ACHN (cell line): ENCODE results near the gene SNORC.
A peak's percentile ranks its signal among the peaks of the same experiment; 100 is the strongest.
"Not testable (repeated sequence)": the region's sequence is repeated elsewhere in the genome, so short reads cannot be mapped to it uniquely, and the experiment has no call there.

ENCODE experiments used
- DNase-seq: peaks from one replicate; pipeline ENCODE4 v3.0.0-alpha.2; 2015
- in situ Hi-C: cut with HindIII; loops from 2 replicates; pipeline ENCODE4 v1.10.0; 2017; ENCODE audit warnings: low sequenced_read_pairs, low pct_ligation_motif_present, low pct_unique_long_range_greater_than_20kb

SNORC gene

GRCh38 chr2:232870018-232870765, at the start of gene SNORC:
Gene SNORC (plus strand): TSS chr2:232870264. CDS start chr2:232870342, 78 bp downstream.
- no peak for DNase-seq
- in situ Hi-C loops, result no loop called here

- DNase-seq, result no peak
- in situ Hi-C loops, result no loop called here
Measured at GRCh38 chr2:232829988-232830387, 40.1 kb upstream of the SNORC start.

- in situ Hi-C loops, result no loop called here
- peak; percentile 47 for DNase-seq
Measured at GRCh38 chr2:232831496-232831895, 38.6 kb upstream of the SNORC start.

DNA sequence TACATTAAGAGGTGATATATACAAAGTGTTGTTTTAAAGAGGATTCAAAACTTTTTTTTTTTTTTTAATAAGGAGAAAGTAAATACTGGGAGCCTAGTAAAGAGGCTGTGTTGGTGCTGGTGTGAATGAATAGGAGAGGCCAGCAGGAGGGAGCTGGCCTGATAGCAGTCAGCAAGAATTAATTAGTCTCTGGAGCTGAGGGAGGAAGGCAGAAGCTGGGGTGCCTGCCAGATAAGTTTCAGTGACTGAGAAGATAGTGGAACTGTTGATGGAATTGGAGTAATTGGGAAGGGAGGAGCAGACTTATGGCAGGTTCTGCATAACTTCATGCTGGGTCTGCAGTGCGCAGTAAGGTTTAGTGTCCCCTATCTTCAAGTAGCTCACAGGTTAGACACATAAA, 36.2 kb upstream of the SNORC start:
- no peak for DNase-seq
- in situ Hi-C loops, result no loop called here

GRCh38 chr2:232835687-232836208, 34.3 kb upstream of the SNORC start:
- in situ Hi-C loops, result no loop called here
- no peak for DNase-seq

DNA sequence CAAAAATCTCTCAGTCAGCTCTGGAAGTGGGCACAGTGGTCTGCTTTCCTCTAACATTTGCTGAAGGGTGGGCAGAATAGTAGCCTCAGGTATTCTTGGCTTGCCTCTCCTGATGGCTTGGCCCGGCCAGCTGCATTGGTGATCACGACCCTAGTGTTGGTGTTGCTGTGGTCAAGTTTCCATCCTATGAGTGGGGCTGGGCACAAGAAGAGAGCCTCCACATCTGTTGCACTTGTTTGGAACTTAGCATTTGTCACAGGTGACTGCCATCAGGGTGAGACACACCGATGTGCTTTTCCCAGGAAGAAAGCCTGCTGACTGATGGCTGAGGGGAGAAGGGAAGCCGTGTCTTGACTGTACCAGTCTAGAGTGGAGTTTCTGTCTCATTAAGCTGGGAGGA, 33.1 kb upstream of the SNORC start:
- in situ Hi-C loops, result no loop called here
- DNase-seq, result no peak

DNA sequence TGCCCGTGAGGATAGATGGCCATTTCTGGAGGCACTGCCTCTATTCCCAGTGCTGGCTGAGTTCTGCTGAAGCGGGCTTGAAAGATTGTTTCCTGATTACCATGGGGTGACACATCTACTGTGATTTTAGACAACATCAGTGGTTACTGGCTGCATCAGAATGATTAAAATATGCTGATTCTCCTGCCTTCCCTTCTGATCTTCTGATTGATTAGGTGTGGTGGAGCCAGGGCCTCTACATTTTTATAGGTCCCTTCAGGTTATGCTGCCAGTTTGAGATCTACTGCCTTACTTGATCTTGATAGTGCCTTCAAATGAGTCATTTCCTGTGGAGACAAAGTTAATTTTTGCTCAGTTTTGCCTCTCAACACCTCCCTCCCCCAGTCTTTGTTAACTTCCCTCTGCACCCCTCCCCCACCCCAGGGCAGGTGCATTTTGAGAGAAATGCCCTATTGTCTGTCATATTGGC, 31.6 kb upstream of the SNORC start:
- in situ Hi-C loops, result no loop called here

DNA sequence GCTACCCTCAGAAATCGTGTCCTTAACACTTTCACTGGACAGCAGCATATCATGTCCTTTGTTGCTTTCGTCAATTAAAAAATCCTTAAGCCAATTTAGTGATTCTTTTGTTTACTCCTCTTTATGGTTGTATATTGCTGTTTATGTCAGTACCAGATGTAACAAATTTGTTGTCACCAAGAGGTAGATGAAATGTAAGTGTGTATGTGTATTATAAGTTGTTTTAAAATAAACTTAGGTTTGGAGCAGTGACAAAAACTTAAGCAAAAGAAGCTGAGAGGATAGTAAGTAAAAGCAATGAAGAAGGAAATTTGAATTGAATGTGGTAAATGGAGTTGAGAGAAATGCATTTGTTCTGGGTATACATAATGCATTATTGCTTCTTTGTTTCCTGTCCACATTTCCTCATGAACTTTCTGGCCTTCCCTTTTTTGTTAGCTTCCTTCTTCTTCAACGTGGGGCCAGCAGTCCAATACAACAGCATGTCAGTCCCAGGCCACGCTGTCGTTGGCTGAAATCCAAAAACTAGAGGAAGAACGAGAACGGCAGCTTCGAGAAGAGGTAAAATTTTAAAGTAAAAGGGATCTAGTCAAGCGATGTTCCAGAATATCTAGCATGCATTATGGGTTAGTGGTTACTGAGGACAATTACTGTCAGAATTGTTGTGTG, 30.5 kb upstream of the SNORC start:
- in situ Hi-C loops, result no loop called here
- DNase-seq, result no peak

More for the DNA sequence above, 31.6 kb upstream of the SNORC start:
- peak; percentile 78 for DNase-seq

DNA sequence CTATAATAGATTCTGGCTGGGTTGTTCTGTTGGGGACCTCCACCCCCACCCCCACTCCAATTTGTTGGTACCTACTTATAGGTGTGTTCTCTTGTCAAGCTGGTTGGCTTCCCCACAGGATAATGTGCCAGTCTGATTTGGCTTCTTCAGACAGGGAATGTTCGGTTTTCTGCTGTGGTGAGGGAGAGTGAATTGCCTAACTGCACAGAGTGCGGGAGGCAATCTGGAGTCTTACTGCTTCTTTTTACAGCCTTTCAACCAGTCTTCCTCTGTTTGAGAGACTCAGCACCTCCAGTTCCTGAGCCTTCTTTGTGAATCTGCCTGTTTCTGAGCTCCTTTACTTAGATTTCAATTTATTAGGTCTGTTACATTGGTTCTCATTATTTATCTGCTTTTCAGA, 27.4 kb upstream of the SNORC start:
- in situ Hi-C loops, result no loop called here
- DNase-seq, result no peak

- no peak for DNase-seq
- in situ Hi-C loops, result no loop called here
Measured at GRCh38 chr2:232843834-232844233, 26.2 kb upstream of the SNORC start.

DNA sequence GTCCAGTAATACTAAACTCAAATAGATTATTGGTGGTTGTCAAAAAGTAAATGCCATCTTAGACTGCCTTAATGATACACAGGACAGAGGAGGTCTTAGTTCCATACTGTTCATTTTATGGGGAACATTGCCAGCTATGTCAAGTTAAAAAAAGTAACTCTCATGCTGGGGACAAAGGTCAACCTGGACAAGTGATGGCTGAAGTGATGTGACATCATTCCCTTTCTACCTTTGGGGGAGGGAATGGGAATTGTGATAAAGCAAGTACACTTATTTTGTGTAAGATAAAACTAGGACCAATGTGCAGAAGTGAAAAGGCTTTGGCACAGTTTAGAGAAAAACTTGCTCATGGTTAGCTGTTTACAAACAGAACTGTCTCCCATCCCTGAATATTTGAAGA, 24.0 kb upstream of the SNORC start:
- no peak for DNase-seq
- in situ Hi-C loops, result no loop called here

DNA sequence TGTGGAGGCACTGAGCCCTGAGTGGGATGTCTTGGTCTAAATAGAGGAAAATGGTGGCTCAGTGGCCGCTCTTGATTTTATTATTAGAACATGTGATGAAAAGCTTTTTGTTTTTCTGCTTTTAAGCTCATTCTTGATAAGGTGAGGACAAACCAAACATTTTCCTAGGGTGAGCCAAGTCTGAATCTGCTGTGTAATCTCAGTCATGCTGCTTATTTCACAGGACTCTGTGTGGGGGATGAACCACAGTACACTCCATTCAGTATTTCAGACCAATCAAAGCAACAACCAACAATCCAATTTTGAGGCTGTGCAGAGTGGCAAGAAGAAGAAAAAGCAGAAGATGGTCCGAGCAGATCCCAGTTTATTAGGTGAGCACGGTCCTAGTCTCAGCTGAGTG, 20.0 kb upstream of the SNORC start:
- no peak for DNase-seq
- in situ Hi-C loops, result no loop called here

DNA sequence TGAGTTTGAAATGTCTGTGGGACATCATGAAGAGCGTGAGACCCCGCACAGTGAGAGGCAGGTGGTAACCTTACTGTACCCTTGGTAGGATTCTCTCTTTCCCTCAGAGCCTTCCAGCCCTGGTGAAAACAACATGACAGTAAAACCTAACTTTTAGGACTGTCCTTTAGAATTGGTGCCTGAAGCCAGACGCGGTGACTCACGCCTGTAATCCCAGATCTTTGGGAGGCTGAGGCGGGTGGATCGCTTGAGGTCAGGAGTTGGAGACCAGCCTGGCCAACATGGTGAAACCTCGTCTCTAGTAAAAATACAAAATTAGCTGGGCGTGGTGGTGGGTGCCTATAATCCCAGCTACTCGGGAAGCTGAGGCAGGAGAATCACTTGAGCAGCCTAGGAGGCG, 18.0 kb upstream of the SNORC start:
- in situ Hi-C loops, DNase-seq: not testable (repeated sequence)

DNA sequence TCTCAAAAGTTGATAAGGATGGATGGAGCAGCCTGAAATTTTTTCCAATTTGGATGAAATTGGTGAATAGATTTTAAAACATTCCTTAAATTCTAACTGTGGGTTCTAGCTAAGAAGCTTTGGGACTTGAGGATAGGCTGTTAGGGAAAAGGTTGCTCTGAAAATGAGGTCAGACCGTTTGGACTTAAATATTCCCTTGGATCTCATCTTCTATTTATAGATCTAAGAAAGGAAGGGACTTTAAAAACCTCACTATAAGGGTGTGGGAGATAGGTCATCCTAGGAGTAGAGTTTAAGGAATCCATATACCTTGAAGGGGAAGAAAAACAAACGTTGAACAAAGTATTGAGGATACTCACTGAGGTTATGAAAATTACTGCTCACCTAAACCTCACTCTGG, 17.4 kb upstream of the SNORC start:
- in situ Hi-C loops, result no loop called here
- DNase-seq, result no peak

DNA sequence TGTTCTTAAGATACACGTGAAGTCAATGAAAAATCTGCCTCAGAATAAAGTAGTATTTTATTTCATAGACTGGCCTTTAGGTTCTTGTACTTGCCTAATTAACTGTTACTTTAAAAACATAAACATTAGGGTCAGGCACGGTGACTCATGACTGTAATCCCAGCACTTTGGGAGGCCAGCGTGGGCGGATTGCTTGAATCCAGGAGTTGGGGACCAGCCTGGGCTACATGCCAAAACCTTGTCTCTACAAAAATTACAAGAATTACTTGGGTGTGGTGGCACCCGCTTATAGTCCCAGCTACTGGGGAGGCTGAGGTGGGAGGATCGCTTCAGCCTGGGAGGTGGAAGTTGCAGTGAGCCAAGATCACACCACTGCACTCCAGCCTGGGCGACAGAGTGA, 16.0 kb upstream of the SNORC start:
- peak; percentile 8 for DNase-seq
- in situ Hi-C loops, result no loop called here

- in situ Hi-C loops, result no loop called here
- peak; percentile 86 for DNase-seq
Measured at GRCh38 chr2:232857158-232857563, 12.9 kb upstream of the SNORC start.

DNA sequence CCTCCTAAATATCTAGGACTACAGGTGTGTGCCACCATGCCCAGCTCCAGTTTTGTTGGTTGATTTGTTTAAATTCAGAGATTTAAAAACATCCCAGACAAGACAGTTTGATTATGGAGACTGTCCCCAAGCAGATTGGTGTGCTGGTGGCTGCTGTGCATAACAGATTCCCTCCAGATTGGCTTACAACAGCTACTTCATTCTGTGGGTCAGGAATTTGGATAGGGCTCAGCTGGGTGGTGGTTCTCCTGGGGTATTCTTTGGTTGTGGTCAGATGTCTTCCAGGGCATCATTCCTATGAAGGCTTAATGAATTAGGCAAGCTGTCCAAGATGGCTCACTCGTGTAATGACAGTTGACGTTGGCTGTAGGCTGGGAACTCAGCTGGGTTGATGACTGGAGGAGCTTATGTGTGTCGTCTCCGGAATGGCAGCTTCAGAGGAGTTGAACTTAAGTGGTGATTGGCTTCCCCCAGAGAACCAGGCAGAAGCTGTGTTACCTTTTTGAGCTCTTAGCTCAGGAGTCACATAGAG, 10.6 kb upstream of the SNORC start:
- DNase-seq, result no peak
- in situ Hi-C loops, result no loop called here

DNA sequence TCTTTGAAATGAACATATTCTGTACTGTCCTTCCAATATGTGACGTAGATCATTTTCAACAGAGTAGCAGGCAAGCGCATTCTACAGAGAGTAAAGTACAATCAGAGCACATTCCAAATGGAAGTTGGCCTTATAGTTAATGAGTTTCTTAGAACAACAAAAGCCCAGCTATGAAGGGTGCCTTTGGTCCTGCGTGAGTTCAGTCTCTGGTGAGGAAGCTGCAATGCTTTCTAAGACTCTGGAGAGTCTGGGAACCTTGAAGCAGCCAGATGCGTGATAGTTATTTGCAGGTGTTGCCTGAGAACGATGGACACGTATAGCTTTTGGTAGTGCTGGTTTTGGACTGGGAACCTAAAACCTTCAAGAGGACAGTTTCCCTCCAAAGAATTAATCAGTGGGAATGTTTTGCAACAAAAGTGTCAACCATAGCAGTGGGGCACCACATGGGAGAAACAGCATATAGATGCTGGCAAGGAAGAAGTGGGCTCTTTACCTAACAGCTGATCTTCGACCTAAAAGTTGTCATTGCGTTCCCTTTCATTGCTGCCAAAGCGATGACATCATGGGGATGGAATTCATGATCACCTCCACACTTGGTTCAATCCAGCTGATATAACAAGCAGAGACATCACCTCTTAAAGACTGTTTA, 9.3 kb upstream of the SNORC start:
- in situ Hi-C loops, result no loop called here
- DNase-seq, result no peak

- in situ Hi-C loops, result no loop called here
- DNase-seq, result no peak
Measured at GRCh38 chr2:232861353-232861752, 8.7 kb upstream of the SNORC start.
